NCI-H345 treated with DMSO at 0.1 percent for 48 hours (cell line): Measurements from ENCODE around the gene LRRC8D.

Experiments
- DNase-seq: peaks from one replicate; lab custom pipeline; 2025; ENCODE audit not compliant: unreplicated experiment; lab: John Stamatoyannopoulos, UW

LRRC8D gene

DNA sequence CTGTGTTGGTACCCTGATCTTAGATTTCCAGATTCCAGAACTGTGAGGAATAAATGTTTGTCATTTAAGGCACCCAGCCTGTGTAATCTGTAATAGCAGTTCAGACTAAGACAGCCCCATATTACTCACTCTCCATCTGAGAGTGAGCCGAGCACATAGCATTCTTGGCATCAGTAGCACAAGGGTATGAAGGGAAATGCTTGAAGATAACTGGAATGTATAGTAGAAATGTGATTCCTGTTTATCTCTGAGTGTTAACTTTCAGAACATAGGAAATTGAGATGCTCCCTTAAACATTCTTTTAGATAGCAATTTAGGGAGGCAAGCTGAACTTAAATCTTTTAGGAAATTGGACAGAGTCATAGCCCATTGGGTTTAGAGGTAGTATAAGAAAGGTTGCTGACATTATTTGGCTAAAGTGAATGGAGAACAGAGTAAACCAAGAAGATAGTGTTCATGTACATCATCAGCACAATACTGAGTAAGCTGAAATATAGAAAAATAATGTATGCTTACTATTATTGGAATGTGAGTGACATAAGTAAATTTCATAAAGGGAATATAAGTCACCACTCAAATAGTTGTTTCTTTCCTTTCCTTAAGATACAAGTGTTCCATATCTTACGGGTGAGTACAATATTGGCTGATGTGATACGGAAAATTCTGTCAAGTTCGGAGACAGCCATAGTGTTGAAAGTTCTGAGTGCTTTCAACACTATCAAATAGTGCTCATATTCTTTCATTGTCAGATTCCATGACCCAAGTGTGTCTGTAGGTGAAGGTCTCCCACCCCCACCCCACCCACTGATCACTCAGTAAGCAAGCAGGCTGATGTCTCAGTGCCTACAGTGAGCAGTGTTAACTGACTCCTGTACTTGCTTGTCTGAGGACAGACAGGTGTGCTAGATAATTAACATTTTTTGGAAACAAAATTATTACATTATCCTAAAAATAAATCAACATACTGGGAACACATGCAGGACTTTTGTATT, 73.7 kb downstream of the LRRC8D start:
- no peak for DNase-seq

DNA sequence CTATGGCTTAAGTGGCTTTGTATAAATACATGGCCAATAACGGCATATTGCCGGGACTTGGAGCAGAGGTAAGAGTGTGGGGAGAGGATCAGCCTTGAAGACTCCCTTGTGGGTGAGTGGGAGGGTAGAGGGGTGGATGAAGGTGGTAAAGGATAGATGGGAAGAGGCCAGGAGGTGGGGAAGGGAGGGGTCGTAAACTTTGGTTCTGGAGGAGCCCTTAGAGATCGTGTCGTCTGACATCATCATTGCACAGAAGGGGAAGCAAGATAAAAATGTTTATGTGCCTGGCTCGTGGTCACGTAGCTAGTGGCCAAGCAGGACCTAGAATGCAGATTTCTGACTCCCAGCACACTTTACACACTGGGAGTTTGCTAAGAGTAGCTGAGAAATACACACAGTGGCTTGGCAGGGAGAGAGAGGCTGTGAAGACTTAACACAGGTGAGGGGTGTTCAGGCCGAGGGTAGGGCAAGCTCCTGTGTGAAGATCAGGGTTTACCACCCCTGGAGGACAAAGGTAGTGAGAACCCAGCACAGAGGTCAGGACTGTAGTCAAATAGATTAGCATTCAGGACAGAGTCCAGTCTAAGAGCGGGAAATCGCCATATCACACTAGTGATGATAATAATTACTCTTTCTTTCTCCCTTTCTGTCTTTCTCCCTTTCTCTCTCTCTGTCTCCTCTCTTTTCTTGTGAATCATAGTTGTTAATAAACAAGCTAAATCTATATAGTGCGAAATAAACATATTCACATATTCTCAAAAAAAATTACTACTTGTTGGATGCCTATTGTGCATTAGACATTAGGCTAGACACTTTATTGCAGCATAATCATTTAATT, 75.5 kb downstream of the LRRC8D start:
- no peak for DNase-seq

DNA sequence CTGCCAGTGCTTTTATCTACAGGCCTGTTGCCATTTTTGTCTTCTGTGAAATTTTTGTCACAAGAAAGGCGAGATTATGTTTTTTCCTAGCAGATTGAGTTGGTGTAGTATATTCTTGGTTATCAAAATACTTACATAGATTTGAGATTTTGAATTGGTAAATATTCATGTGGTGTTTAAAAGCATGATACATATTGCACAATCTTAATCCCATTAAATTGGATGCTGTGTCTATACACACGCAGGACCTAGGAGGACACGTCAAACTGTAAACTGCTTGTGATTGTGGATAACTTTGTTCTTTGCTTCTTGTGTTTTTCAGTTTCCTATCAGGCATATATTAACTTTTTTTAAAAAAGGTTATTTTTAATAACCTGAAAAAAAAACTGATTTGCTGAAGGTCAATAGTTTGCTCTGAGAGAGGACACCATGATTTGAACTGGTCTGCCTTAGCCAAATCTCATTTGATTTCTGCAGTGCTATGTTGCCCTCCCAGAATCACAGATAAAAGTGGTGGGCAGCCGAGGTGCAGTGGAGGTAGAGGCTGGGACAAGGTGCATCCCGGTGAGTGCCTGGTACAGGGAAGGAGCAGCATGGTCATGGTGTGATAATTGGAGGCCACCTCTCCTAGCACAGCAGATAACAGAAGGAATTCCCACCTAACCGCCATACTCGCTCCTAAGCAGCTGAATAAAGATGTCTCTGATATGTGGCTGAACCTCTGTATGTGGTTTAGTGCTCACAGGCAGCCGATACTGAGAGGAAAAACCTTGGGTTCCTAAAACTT, 76.7 kb downstream of the LRRC8D start:
- no peak for DNase-seq

DNA sequence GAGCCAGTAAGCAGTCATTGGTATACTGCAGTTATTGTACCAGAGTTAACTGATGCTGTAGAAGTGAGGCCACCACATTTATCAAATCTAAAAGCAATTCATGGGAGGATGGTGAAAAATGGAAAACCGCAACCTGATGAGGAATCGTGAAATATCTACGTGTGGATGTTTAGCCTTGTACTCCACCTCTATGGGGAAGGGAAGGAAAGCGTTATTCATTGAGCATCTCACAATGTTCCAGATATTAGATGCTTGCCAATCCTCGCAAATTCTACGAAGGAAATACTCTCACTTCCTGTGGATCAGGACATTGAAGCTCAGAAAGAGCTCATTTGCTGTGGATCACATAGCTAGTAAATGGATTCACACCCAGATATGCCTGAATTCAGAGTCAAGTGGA, 77.3 kb downstream of the LRRC8D start:
- no peak for DNase-seq

DNA sequence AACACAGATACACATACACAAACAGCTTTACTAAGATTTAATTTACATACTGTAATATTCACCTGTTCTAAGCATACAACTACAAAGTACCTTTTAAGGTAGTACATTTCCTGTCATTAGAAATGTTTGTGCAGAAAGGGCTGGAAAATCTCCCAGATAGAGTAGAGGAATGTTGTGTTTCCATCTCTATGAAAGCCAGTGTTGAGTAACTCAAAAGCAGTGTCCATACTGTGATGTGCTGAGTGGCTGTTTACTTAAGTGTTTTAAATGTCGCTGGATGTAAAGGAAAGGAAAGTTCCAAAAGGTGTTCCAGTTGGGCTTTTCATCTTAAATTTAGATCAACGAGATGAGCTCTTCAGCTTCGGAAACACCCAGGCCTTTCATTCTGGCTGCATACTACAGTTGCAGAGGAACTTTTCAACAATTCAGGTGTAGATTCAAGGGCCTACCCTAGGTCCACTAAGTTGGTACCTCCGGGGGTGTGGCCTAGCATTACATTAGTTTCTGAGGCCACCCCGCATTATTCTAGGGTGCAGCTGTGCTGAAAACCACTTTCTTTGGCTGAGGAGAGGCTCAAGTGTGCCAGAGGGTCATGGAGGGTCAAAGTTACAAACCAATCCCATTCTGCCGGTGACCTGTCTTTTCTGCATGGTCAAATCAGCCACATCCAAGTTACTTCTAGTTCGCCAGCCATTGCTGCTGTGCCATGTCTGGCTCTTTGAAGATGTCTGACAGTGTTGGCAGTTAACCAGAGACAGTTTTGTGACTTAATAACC, 78.1 kb downstream of the LRRC8D start:
- DNase-seq: no peak

DNA sequence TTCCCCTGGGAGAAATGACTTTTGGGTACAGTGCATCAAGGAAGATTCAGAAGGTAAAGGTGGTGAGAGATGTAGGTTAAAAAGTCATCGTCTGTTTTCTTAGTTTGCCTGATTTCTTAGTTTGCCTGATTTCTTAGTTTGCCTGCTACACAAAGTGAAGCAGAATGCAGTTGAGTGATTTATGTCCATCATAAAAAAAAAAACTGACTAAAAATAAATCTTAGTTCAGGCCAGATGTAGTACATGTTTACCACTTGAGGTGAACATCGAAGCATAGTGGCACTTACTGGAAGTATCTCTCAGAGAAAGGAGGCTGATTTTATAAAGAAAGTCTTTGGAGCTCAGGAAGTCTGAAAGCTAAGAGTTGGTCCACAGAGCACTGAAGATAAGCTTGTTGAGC, 79.5 kb downstream of the LRRC8D start:
- DNase-seq: no peak

DNA sequence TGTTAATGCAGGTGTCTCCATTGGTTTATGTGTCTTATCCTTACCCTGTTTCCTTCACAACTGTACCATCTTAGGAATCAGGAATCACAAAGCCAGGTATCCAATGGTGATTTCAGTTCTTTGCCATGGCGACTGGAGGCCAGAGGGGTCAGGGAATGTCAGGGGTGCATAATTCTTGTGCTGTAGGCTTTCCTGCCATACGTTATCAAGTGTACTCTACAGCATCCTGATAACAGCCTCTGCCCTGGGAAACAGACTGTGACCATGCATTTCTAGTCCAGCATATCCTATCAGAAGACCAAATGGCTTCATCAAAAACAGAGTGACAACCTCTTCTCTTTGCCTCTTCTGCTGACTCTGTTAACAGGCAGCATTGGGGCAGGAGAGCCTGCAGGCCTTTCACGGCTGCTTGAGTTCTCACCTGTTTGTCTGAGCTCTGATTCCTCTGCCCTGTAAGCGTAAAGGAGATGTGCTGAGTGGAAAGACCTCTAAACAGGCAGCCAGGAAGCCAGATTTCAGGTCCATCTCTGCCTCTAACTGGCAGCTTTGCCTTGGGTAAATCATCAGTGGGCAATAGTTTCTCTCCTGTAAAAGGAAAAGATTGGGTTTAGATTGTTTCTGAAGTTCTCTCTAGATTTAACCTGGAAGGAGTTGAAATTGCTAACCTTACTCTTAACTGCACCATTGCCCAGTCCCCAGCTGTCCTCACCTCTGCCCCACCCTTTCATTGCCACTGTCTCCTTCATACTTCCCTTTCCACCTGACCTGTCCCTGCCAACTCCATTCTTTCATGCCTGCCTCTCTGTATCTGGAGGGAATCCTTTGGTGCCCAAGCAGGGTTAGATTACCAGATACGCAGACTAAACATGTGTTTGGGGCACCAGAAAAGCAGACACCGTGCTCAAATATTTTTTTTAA, 80.2 kb downstream of the LRRC8D start:
- no peak for DNase-seq

DNA sequence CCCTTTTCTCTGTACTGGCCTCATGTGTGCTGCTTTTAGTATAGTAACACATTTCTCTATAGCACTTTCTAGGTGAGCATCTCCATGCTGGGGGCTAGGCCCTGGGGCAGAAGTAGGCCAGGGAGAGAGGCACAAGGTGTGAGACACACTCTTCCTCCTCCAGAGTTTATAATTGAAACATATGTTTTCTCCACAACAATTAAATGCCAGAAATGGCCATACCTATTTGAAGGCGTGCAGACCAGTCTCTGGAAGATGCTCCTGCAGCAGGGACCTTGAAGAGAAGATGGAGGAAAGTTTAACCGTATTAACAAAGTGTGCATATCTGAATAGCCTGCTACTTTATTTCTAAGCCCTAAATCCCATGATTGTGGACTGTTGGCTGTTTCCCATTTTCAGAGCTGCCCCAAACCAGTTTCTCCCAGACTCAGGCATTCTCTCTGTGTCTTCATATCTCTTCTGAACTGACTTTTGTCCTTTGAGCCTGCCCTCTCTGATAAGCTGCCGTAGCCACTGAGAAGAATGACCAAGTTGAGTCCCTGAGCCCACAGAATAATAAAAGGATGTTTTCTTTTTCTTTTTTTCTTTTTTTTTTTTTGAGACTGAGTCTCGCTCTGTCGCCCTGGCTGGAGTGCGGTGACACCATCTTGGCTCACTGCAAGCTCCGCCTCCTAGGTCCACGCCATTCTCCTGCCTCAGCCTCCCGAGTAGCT, 81.3 kb downstream of the LRRC8D start:
- no peak for DNase-seq

DNA sequence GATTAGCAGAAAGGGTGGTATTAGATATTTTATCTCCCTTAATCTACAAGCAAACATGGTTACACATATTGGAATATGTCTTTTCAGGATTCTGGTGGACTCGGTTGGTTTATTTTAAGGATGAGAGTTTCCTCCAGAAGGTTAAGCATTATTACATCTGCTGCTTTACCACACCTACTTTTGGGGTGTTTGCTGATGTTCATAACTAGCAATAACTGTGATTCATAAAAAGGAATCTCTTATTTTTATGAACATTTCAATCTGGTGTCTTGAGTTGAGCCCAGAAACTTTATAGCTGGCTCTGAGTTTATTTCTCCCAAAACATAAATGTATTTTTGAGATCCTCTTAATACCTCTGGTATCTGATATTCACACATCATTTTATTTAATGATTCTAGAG, 82.7 kb downstream of the LRRC8D start:
- no peak for DNase-seq

DNA sequence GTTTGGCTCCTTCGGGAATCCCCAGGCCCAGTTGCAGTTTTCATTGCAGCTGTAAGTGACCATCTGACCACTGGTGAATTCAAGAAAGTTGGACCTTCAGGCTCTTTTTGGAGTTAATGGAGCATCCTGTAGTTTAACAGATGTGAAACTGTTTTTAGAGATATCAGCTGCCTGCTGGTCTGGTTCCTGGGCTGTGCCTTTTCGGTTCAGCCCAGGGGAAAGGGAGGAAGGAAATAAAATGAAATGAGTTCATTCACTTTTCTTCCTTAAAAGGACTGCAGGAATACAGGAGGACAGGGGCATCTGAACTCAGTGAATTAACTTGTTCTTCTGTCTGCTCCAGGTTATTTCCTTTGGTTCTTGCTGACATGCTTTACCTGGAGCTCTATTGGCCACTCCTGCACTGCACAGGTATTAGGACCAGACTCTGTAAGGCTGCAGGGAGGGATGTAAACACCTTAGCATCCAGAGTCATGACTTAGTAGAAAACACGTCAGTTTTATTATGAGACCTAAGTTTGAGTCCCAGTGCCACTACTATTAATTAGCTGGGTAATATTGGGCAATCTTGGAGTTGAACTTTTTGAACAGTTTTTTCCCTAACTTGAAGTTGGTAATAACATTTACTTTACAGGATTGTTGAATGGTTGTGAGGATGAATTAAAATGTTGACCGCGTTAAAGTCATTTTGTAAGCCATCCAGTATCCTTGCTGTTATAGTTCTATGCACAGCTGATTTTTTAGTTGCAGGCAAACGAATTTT, 83.6 kb downstream of the LRRC8D start:
- no peak for DNase-seq

DNA sequence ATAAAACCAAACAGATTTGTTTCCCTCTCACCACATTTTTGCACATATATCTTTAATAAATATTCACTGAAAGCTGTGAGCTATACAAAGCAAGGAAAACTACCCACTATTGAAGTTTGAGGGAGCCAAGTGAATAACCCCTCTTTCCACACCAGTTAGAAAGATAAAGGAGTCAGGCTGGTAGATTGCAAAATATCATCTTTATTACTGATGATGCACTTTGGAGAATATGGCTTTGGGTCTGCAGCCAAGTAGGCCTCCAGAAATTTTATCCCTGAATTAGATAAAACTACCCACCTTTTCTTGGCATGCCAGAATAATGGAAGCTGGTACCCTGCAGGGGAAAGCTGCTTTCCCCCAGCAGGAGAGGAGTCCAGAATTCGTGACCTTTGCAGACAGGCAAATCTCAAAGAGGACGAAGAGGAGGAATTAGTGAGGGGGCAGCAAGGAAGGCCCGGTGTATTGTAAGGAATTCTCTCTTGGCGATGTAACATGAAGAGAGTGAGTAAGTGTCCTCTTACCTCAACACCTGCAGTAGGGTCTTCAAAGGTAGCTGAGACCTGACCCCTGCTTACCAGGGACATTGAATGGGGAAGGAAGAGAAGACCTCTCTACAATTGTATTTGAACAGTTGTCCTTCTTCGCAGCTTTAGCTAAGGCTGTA, 84.7 kb downstream of the LRRC8D start:
- DNase-seq: no peak

DNA sequence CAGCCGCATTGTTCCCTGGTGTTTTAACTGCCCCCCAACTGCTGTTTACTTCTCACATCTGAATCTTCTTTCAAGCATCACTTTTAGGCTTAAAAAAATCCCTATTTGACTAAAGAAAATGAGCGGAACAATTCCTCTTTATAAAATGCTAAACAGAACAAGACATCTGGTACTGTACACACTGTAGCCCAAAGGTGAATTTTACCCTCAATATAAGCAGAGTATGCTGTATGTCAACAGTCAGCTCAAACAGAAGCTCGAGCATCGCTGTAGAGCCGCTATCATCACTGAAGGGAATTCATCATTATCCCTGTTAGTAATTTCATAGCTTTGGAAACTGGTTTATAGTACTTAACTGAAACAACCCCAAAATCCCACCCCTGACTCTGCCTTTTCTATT, 85.3 kb downstream of the LRRC8D start:
- DNase-seq: peak; percentile 2

DNA sequence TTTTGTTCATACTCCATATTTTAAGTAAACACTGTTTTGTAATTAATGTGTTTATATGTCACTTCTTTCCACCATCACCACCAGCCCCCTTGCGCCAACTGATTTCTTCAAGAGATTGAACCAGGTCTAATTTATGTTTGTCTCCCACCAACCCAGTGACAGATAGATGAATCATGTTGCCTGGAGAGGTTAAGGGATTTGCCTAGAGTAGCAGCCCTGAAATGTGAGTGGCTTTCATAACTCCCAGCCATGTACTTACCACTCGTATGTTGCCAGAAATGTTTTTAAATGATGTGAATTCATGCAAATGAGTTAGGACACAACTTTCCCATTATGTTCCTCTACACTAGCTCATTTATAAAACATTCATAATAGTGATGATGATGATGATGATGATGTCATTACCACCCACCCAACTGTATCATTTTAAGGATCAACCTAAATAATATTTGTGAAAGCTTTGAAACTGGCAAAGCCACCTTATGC, 86.9 kb downstream of the LRRC8D start:
- no peak for DNase-seq

DNA sequence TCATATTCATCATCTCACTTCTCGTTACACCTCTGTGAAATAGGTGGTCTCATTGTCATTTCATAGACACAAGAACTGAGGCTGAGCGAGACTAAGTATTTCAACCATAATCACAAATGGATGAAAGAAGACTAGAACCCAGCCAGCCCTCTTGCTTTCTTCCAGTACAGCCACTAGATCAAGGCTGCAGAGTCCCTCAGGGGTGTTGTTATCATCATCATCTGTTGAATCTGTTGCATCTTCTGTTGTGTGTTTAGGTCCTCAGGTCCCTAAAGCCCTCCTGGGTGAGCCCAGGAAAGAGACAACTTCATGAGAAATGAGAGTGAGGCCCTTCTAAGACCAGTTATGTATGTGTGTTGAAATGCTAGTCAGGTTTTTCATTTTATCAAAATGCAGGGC, 87.4 kb downstream of the LRRC8D start:
- no peak for DNase-seq

DNA sequence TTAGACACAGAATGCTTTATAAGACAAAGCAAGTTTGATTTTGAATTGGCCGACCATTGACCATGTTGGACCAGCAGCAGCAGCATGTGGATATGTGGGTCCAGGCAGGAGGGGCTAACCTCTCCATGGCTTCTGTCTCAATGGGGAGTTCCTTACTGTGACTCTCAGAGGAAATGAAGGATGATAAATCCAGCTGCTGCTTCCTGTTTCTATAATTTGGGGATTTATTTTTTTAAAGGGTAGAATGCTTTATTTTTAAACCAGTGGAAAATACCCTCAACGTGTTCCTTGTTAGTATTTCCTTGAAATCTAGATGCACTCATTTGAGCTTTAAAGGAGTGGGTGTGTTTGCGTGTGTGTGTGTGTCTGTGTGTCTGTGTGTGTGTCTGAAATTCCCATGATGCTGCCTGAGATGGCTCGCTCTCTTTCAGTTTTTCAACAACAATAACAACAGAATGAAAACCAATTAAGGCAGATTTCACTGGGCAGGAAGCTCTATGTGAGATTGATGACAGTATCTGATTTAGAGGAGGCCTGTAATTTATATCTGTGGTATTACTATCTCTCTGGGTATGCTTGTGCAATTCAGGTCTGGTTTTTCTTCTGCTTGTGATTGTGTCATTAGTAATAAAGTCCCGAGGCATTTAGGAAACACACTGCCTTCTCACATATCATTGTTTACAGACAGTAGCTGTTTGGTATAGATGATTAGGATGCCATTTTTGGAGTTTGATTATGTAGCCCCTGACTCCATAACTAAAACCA, 88.0 kb downstream of the LRRC8D start:
- DNase-seq: no peak

DNA sequence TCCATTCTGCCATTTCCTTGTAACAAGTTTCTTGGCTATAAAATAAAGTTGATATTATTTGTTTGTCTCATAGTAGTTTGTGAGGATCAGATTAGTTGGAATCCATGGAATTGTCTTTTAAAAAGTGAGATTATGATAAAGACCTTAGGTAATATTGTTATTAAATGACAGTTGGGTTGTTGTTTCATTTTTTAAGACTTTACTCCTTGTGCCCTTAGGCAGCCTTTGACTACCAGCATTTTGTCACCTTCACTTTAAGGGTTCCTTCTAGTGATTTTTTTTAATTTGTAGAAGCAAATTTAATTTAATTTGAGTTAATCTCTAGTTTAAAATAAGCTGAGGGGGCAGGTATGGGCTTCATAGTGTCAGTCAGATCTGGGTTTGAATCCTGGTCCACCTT, 89.4 kb downstream of the LRRC8D start:
- no peak for DNase-seq

DNA sequence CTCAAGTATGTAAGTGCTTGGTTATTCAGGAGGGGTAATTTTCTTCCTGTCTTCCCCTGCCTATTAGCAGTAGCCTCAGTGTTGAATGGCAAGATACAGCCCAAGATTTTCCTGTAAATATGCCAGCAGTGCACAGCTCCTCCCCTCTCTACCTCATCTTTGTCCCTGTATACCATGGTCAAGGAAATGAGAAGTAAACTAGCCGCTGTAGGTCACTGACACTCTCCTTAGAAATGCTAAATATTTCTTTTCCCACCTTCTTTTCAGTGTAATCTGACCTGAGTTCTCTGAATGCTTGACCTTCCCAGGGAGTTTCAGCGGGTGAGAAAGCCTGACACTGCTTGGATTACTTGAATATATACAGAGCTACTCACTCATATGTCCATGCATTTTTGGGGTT, 89.9 kb downstream of the LRRC8D start:
- DNase-seq: no peak
